ENCODE measurements around the gene RAVER2.

The RAVER2 gene

GRCh38 chr1:64750875-64751274, 6.0 kb downstream of the RAVER2 start:
- Histone ChIP-seq H3K4me2 (ENCODE audit: low read length) (no peak overlapping the region), H3K9me2 (ENCODE audit: low read depth, low read length) (no peaks in the 10 kb centered on the region), H3K4me1 (ENCODE audit: insufficient read depth, low read length, severe bottlenecking) (peaks cover 8% of the 10 kb centered on the region), H3K79me2 (ENCODE audit: insufficient read depth, low read length) (no peaks in the 10 kb centered on the region), H3K27ac (ENCODE audit: low read depth, low read length, poor library complexity, severe bottlenecking) (no peak overlapping the region), H3F3A (ENCODE audit: insufficient read depth, low read length) (no peaks in the 10 kb centered on the region), H3K27me3 (ENCODE audit: insufficient read depth, low read length) (no peaks in the 10 kb centered on the region), H3K36me3 (ENCODE audit: insufficient read depth, low read length) (no peaks in the 10 kb centered on the region), H3K9me3 (ENCODE audit: low read length) (no peaks in the 10 kb centered on the region), H4K20me1 (ENCODE audit: insufficient read depth, low read length) (no peaks in the 10 kb centered on the region), H3K4me3 (ENCODE audit: low read depth, low read length, poor library complexity, severe bottlenecking) (no peak overlapping the region), H3K9ac (ENCODE audit: low read length) (no peak overlapping the region), H2AFZ (ENCODE audit: low read length) (no peak overlapping the region)
- TF ChIP-seq, protein P1, sequence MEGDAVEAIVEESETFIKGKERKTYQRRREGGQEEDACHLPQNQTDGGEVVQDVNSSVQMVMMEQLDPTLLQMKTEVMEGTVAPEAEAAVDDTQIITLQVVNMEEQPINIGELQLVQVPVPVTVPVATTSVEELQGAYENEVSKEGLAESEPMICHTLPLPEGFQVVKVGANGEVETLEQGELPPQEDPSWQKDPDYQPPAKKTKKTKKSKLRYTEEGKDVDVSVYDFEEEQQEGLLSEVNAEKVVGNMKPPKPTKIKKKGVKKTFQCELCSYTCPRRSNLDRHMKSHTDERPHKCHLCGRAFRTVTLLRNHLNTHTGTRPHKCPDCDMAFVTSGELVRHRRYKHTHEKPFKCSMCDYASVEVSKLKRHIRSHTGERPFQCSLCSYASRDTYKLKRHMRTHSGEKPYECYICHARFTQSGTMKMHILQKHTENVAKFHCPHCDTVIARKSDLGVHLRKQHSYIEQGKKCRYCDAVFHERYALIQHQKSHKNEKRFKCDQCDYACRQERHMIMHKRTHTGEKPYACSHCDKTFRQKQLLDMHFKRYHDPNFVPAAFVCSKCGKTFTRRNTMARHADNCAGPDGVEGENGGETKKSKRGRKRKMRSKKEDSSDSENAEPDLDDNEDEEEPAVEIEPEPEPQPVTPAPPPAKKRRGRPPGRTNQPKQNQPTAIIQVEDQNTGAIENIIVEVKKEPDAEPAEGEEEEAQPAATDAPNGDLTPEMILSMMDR (IDR thresholded peaks at IDR 0.05; ENCODE audit: low read length): no peak
- no peak for TF ChIP-seq EZH2 (IDR thresholded peaks at IDR 0.05; ENCODE audit: borderline replicate concordance, low read length)

DNA sequence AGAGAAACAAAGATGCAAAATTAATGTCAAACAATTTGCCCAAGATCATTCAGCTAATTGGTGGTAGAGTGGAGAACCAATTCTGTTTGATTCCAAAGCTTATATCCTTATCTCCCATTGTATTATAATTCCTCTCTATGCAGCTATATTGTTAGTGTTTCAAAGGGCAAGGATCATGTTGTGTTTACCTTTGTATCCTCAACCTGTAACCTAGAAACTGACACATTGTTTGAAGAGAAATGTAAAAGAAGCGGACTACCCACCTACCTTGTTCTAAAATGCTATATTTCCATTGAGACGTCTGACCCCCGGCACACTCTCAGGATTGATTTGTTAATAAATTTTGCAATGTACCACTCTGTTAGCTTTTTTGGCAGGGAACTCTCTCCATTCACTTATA, 9.3 kb downstream of the RAVER2 start:
- no peak overlapping the region for H3K4me2 ChIP-seq (ENCODE audit: low read length)
- H3K4me3 ChIP-seq (ENCODE audit: low read depth, low read length, poor library complexity, severe bottlenecking): no peak overlapping the region
- no peaks in the 10 kb centered on the region for H3K79me2 ChIP-seq (ENCODE audit: insufficient read depth, low read length)
- no peaks in the 10 kb centered on the region for H3F3A ChIP-seq (ENCODE audit: insufficient read depth, low read length)
- no peaks in the 10 kb centered on the region for H3K27me3 ChIP-seq (ENCODE audit: insufficient read depth, low read length)
- no peaks in the 10 kb centered on the region for H3K36me3 ChIP-seq (ENCODE audit: insufficient read depth, low read length)
- H4K20me1 ChIP-seq (ENCODE audit: insufficient read depth, low read length): no peaks in the 10 kb centered on the region
- no peaks in the 10 kb centered on the region for H3K4me1 ChIP-seq (ENCODE audit: insufficient read depth, low read length, severe bottlenecking)
- H3K9me2 ChIP-seq (ENCODE audit: low read depth, low read length): no peaks in the 10 kb centered on the region
- no peak overlapping the region for H3K27ac ChIP-seq (ENCODE audit: low read depth, low read length, poor library complexity, severe bottlenecking)
- H3K9ac ChIP-seq (ENCODE audit: low read length): no peak overlapping the region
- H3K9me3 ChIP-seq (ENCODE audit: low read length): no peaks in the 10 kb centered on the region
- no peak overlapping the region for H2AFZ ChIP-seq (ENCODE audit: low read length)
- TF ChIP-seq, protein P1 (IDR thresholded peaks at IDR 0.05; ENCODE audit: low read length): no peak
- no peak for TF ChIP-seq EZH2 (IDR thresholded peaks at IDR 0.05; ENCODE audit: borderline replicate concordance, low read length)

DNA sequence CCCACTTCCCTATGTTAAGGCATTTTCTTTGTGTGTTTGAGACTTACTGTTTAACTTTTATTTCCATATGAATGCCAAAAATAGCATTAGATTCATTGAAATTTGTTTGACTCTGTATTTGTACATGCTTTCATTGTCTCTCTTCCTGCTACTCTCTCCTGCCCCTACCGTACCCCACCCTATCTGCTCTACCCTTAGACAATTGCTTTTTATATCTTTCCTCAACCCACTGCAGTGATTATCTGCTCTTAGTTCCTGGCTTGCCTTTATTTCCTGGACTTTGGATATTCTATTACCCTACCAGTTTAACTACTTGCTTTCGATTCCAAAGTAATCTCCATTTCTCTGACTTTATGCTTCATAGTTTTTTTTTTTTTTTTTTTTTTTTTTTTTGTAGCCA, 10.5 kb downstream of the RAVER2 start:
- Histone ChIP-seq H3K79me2 (ENCODE audit: insufficient read depth, low read length) (no peaks in the 10 kb centered on the region), H3F3A (ENCODE audit: insufficient read depth, low read length) (no peaks in the 10 kb centered on the region), H3K27ac (ENCODE audit: low read depth, low read length, poor library complexity, severe bottlenecking) (no peak overlapping the region), H3K36me3 (ENCODE audit: insufficient read depth, low read length) (no peaks in the 10 kb centered on the region), H3K9ac (ENCODE audit: low read length) (no peak overlapping the region), H3K4me3 (ENCODE audit: low read depth, low read length, poor library complexity, severe bottlenecking) (no peak overlapping the region), H3K9me3 (ENCODE audit: low read length) (no peaks in the 10 kb centered on the region), H2AFZ (ENCODE audit: low read length) (no peak overlapping the region), H3K4me2 (ENCODE audit: low read length) (no peak overlapping the region), H4K20me1 (ENCODE audit: insufficient read depth, low read length) (no peaks in the 10 kb centered on the region), H3K9me2 (ENCODE audit: low read depth, low read length) (no peaks in the 10 kb centered on the region), H3K4me1 (ENCODE audit: insufficient read depth, low read length, severe bottlenecking) (no peaks in the 10 kb centered on the region), H3K27me3 (ENCODE audit: insufficient read depth, low read length) (no peaks in the 10 kb centered on the region)
- no peak for TF ChIP-seq EZH2 (IDR thresholded peaks at IDR 0.05; ENCODE audit: borderline replicate concordance, low read length)
- TF ChIP-seq, protein P1 (IDR thresholded peaks at IDR 0.05; ENCODE audit: low read length): no peak

Measured in OCI-LY1 (cell line).